Calu3 (cell line): ENCODE results near the gene HOXA7. TPM values are rescaled to one million over a fixed set of nuclear protein-coding genes. Genes with fewer than 3 reads are reported as not detected.
A peak's percentile ranks its signal among the peaks of the same experiment; 100 is the strongest.

Source experiments
- BruUV-seq: library from RNA; stranded (reverse); fragments of 400-500 nt; replicated peaks from 2 replicates; lab custom pipeline; 2021; lab: Mats Ljungman, UMichigan
- CTCF ChIA-PET: fragments of 300-600 bp; sonication (Branson Sonifier 250); formaldehyde crosslinking; loops from one replicate; lab custom pipeline; 2022; ENCODE audit warnings: antibody characterized with exemption; lab: Charles Lee
- DNase-seq: peaks from one replicate; pipeline ENCODE4 v3.0.0; 2022
- H3K27ac Mint-ChIP-seq: one replicate; pipeline ENCODE4 v1.8.0; 2022; ENCODE audit warnings: mixed read lengths; ENCODE audit not compliant: unreplicated experiment
- H3K27me3 Mint-ChIP-seq: one replicate; pipeline ENCODE4 v1.8.0; 2022; ENCODE audit warnings: mixed read lengths; ENCODE audit not compliant: unreplicated experiment
- H3K36me3 Mint-ChIP-seq: one replicate; pipeline ENCODE4 v1.8.0; 2022; ENCODE audit warnings: mild to moderate bottlenecking, moderate library complexity, mixed read lengths; ENCODE audit not compliant: insufficient read depth, unreplicated experiment
- H3K4me1 Mint-ChIP-seq: one replicate; pipeline ENCODE4 v1.8.0; 2022; ENCODE audit warnings: mild to moderate bottlenecking, low read depth, mixed read lengths; ENCODE audit not compliant: unreplicated experiment
- H3K4me3 Mint-ChIP-seq: one replicate; pipeline ENCODE4 v1.8.0; 2022; ENCODE audit warnings: mild to moderate bottlenecking, low read depth, moderate library complexity, mixed read lengths; ENCODE audit not compliant: unreplicated experiment
- H3K9me3 Mint-ChIP-seq: one replicate; pipeline ENCODE4 v1.8.0; 2022; ENCODE audit warnings: low read depth, mixed read lengths; ENCODE audit not compliant: unreplicated experiment
- CTCF ChIP-seq: fragments of 200-600 bp; IDR thresholded peaks from one replicate; pipeline ENCODE4 v1.8.0; 2022; ENCODE audit warnings: antibody characterized with exemption; ENCODE audit not compliant: unreplicated experiment
- intact Hi-C: fragments of 100-400 bp; cut with micrococcal nuclease; formaldehyde crosslinking; loops from one replicate; pipeline ENCODE4 v1.10.0; 2022; ENCODE audit not compliant: unreplicated experiment
- total RNA-seq: library from RNA; stranded (reverse); gene quantifications from 2 replicates; pipeline ENCODE4 v1.2.3, GENCODE V29; 2022

Gene HOXA7
- total RNA-seq, 1 experiment from 2014 or later, result not detected

GRCh38 chr7:27170426-27171324 is 14.2 kb upstream of the HOXA7 start:
- BruUV-seq, result no TSS peak
- Mint-ChIP-seq H3K4me1 (peaks cover 37% of the 10 kb centered on the region), H3K9me3 (no peaks in the 10 kb centered on the region), H3K27me3 (no peaks in the 10 kb centered on the region), H3K36me3 (peaks cover 44% of the 10 kb centered on the region), H3K27ac (no peak overlapping the region), H3K4me3 (peak overlapping the region; percentile 92)
- CTCF ChIA-PET, result interaction anchor here (1.0 to 1.1 kb wide), 2 partner anchors 10 to 461 kb away, joined by 3 read pairs; no protein-coding TSS in a partner anchor
- DNase-seq, result no peak
- intact Hi-C loops, result no loop called here
- TF ChIP-seq CTCF, result no peak

- no peaks in the 10 kb centered on the region for H3K9me3 Mint-ChIP-seq
- no peaks in the 10 kb centered on the region for H3K27me3 Mint-ChIP-seq
- intact Hi-C loops, result no loop called here
- TF ChIP-seq CTCF, result no peak
- peaks cover 44% of the 10 kb centered on the region for H3K36me3 Mint-ChIP-seq
- peak overlapping the region; percentile 50 for H3K27ac Mint-ChIP-seq
- peak; percentile 79 for DNase-seq
- H3K4me1 Mint-ChIP-seq, result peaks cover 37% of the 10 kb centered on the region
- no TSS peak for BruUV-seq
- CTCF ChIA-PET, result interaction anchor here (1.0 to 1.5 kb wide), 3 partner anchors 9 to 460 kb away, joined by 3 to 5 read pairs (median 3); no protein-coding TSS in a partner anchor
- peak overlapping the region; percentile 92 for H3K4me3 Mint-ChIP-seq
Observed at GRCh38 chr7:27169658-27170425, 13.4 kb upstream of the HOXA7 start.

GRCh38 chr7:27168265-27168947 is 11.9 kb upstream of the HOXA7 start:
- Mint-ChIP-seq H3K9me3 (no peaks in the 10 kb centered on the region), H3K36me3 (peaks cover 33% of the 10 kb centered on the region), H3K4me1 (peaks cover 37% of the 10 kb centered on the region), H3K27me3 (no peaks in the 10 kb centered on the region), H3K27ac (peak overlapping the region; percentile 6), H3K4me3 (peak overlapping the region; percentile 92)
- intact Hi-C loops, result no loop called here
- no peak for DNase-seq
- TF ChIP-seq CTCF, result no peak
- no TSS peak for BruUV-seq
- CTCF ChIA-PET, result interaction anchor here (1.0 to 1.5 kb wide), 2 partner anchors 11 to 18 kb away, joined by 5 to 6 read pairs; no protein-coding TSS in a partner anchor

- H3K4me1 Mint-ChIP-seq, result peaks cover 37% of the 10 kb centered on the region
- H3K9me3 Mint-ChIP-seq, result no peaks in the 10 kb centered on the region
- BruUV-seq, result no TSS peak
- no peaks in the 10 kb centered on the region for H3K27me3 Mint-ChIP-seq
- CTCF ChIA-PET, result no interaction called here
- no peak for DNase-seq
- H3K4me3 Mint-ChIP-seq, result no peak overlapping the region
- no peak for TF ChIP-seq CTCF
- intact Hi-C loops, result no loop called here
- H3K27ac Mint-ChIP-seq, result no peak overlapping the region
- peaks cover 28% of the 10 kb centered on the region for H3K36me3 Mint-ChIP-seq
Observed at GRCh38 chr7:27167916-27168264, 11.4 kb upstream of the HOXA7 start.
